ENCODE measurements around the gene TRPM8. TPM values are rescaled to one million over a fixed set of nuclear protein-coding genes. Genes with fewer than 3 reads are reported as not detected.
A peak's percentile ranks its signal among the peaks of the same experiment; 100 is the strongest.

The TRPM8 gene
- total and polyA plus RNA-seq, 7 donors, result not detected

DNA sequence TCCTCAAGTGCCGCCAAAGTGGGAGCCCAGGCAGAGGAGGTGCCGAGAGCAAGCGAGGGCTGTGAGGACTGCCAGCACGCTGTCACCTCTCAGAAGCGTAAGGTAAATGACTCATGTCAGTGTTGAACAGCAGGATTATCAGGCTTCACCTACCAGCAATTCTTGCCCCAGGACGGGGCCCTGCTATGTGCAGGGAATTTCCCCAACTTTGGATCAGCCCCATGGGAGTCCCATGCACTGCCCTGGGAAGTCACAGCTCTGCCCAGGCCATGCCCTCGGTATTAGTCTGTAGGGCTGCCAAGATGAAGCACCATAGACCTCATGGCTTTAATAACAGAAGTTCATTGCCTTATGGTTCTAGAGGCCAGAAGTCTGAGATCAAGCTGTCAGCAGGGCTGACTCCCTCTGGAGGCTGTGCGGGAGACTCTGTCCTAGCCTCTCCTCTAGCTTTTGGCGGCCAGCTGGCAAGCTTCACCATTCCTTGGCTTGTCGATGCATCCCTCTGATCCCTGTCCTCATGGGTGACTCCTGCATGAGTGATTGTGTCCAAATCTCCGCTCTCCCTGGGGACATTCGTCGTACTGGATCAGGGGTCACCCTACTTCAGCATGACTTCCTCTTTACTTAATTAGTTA lies 55.9 kb downstream of the TRPM8 start:
- DNase-seq, result no peak
- Histone ChIP-seq H3K4me3 (no peak overlapping the region), H3K27me3 (ENCODE audit: insufficient read depth in 3 of 3, low read length in 2 of 3) (peaks cover 0 to 2% (median 0%) of the 10 kb centered on the region in 3 donors), H3K4me1 (no peaks in the 10 kb centered on the region), H3K9me3 (no peaks in the 10 kb centered on the region), H3K36me3 (ENCODE audit: insufficient read depth in 1 of 2, low read depth in 1 of 2) (no peaks in the 10 kb centered on the region), H3K27ac (no peak overlapping the region)
- ATAC-seq, result no peak
- WGBS, 3 donors, result 62 to 77% (median 69%) methylated on average over 11 to 13 of the region's 13 CpGs
- TF ChIP-seq, protein P1, sequence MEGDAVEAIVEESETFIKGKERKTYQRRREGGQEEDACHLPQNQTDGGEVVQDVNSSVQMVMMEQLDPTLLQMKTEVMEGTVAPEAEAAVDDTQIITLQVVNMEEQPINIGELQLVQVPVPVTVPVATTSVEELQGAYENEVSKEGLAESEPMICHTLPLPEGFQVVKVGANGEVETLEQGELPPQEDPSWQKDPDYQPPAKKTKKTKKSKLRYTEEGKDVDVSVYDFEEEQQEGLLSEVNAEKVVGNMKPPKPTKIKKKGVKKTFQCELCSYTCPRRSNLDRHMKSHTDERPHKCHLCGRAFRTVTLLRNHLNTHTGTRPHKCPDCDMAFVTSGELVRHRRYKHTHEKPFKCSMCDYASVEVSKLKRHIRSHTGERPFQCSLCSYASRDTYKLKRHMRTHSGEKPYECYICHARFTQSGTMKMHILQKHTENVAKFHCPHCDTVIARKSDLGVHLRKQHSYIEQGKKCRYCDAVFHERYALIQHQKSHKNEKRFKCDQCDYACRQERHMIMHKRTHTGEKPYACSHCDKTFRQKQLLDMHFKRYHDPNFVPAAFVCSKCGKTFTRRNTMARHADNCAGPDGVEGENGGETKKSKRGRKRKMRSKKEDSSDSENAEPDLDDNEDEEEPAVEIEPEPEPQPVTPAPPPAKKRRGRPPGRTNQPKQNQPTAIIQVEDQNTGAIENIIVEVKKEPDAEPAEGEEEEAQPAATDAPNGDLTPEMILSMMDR (IDR thresholded peaks at IDR 0.05), result no peak
- intact Hi-C loops (cut with DNase I), result loop anchor here in 1 of 2 donors (10.0 kb wide), 1 partner anchor 1142 kb away; no protein-coding TSS in a partner anchor

DNA sequence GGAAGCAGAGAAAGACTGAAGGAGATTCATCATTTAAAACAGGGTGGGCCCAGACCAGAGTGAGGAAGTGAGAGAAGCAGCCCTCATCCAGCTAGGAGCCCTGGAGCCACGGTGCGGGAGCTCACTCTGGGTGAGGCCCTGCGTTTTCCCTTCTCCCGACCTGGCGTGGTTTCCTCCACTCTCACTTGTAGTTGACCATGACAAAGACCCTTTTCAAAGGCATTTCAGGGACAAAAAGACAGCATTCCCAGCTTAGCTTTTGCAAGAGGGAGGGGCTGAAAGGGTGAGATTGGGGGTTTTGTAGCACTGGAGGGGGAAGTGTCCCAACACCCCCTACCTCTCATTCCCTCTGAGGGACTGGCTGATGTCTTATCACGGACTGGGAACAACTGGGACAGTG lies 56.6 kb downstream of the TRPM8 start:
- intact Hi-C loops (cut with DNase I), result loop anchor here in 1 of 2 donors (10.0 kb wide), 1 partner anchor 1141 kb away; no protein-coding TSS in a partner anchor
- Histone ChIP-seq H3K4me1 (no peaks in the 10 kb centered on the region), H3K27me3 (ENCODE audit: insufficient read depth in 3 of 3, low read length in 2 of 3) (peaks cover 0 to 2% (median 0%) of the 10 kb centered on the region in 3 donors), H3K36me3 (ENCODE audit: insufficient read depth in 1 of 2, low read depth in 1 of 2) (no peaks in the 10 kb centered on the region), H3K4me3 (no peak overlapping the region), H3K9me3 (no peaks in the 10 kb centered on the region), H3K27ac (no peak overlapping the region)
- ATAC-seq (no peak), DNase-seq (no peak)
- TF ChIP-seq, protein P1 (IDR thresholded peaks at IDR 0.05), result no peak
- WGBS, 3 donors, result 29 to 64% (median 44%) methylated on average over 6 of the region's 6 CpGs

DNA sequence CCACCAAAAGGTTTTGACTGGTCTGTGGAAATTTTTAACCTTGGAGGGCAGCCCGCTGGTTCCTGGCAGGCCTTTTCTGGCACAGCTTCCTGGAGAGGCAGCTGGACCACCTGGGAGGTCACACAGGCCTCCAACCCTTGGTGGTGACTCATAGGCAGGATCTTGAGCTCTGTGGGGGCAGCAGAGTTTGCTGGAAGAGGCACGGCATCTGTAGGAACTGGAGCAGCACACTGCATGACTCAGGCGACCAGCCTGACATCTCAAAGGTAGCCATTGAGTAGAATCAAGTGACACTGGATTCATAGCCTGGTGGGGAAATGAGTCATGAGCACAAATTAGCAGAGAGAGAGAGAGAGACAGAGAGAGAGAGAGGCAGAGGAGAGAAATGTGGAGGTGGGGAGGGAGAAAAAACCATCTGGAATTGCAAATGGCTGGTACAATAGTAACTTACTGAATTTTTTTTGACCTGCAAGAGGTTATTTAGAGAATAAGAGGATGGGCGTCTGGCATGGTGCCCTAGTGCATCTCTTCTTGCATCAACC lies 57.4 kb downstream of the TRPM8 start:
- ATAC-seq, result peak; percentile 67 to 95 (median 84)
- Histone ChIP-seq H3K27me3 (ENCODE audit: insufficient read depth in 3 of 3, low read length in 2 of 3) (peaks cover 0 to 2% (median 0%) of the 10 kb centered on the region in 3 donors), H3K4me1 (no peaks in the 10 kb centered on the region), H3K36me3 (ENCODE audit: insufficient read depth in 1 of 2, low read depth in 1 of 2) (no peaks in the 10 kb centered on the region), H3K9me3 (no peaks in the 10 kb centered on the region), H3K4me3 (no peak overlapping the region), H3K27ac (no peak overlapping the region)
- peak; percentile 67 to 70 for DNase-seq
- TF ChIP-seq, protein P1 (IDR thresholded peaks at IDR 0.05), result no peak
- intact Hi-C loops (cut with DNase I), result loop anchor here in 1 of 2 donors (5.0 to 10.0 kb wide), 2 partner anchors 573 to 1140 kb away; no protein-coding TSS in a partner anchor
- 18 to 29% (median 20%) methylated on average over 4 of the region's 4 CpGs for WGBS, 3 donors

DNA sequence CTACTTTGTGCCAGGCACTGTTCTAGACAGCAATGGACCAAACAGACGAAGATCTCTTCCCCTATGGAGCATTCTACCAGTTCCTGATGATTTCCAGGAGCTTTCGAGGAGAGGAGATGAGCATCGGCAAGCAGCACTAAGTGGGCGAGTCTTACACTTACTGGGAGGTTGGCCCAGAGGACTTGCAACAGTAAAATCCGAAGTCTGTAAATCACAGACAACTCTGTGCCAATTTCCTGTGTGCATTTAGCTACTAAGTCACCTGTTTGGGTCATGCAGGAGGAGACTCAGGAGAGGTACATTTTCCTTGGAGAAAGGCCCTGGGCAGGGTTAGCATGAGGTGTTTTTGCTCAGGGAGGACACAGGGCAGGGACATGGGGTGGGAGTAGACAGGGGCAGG lies 58.9 kb downstream of the TRPM8 start:
- DNase-seq (no peak), ATAC-seq (no peak)
- Histone ChIP-seq H3K4me1 (no peaks in the 10 kb centered on the region), H3K27ac (no peak overlapping the region), H3K27me3 (ENCODE audit: insufficient read depth in 3 of 3, low read length in 2 of 3) (peaks cover 0 to 2% (median 0%) of the 10 kb centered on the region in 3 donors), H3K9me3 (no peaks in the 10 kb centered on the region), H3K4me3 (no peak overlapping the region), H3K36me3 (ENCODE audit: insufficient read depth in 1 of 2, low read depth in 1 of 2) (no peaks in the 10 kb centered on the region)
- TF ChIP-seq, protein P1 (IDR thresholded peaks at IDR 0.05), result no peak
- intact Hi-C loops (cut with DNase I), result loop anchor here in 1 of 2 donors (5.0 to 10.0 kb wide), 2 partner anchors 571 to 1139 kb away; no protein-coding TSS in a partner anchor
- WGBS, 3 donors, result 50 to 67% (median 52%) methylated on average over 5 of the region's 5 CpGs

Data from psoas muscle (tissue), 8 donors.